HCT116 (cell line): ENCODE measurements around the gene MFGE8. TPM values are rescaled to one million over a fixed set of nuclear protein-coding genes. Genes with fewer than 3 reads are reported as not detected.

Experiments used
- ATAC-seq: fragments of 200-7000 bp; cut with Tn5 transposase; 2 replicates; pipeline ENCODE4 v1.9.1; 2020; ENCODE audit warnings: mild to moderate bottlenecking, moderate library complexity
- BruUV-seq: library from RNA; stranded (reverse); fragments of 400-500 nt; replicated peaks from 2 replicates; lab custom pipeline; 2021; lab: Mats Ljungman, UMichigan
- CTCF ChIA-PET: fragments of 300-600 bp; sonication (Branson Sonifier 250); formaldehyde crosslinking; loops from one replicate; lab custom pipeline; 2021; ENCODE audit warnings: antibody characterized with exemption; lab: Charles Lee
- POLR2A ChIA-PET: fragments of 300-600, 350-600 bp; sonication (Branson Sonifier 250); formaldehyde crosslinking; loops from one replicate; lab custom pipeline; 2021; ENCODE audit warnings: antibody characterized with exemption; lab: Charles Lee
- RAD21 ChIA-PET, 2 experiments: fragments of 300-600 bp; sonication (Branson Sonifier 250); formaldehyde crosslinking; loops; one replicate each; lab custom pipeline; 2023; ENCODE audit warnings: low total read pairs in 2 of 2; ENCODE audit not compliant: uncharacterized antibody in 2 of 2, unreplicated experiment in 2 of 2, low non-redundant PET in 1 of 2; lab: Charles Lee
- DNase-seq: peaks from one replicate; pipeline ENCODE4 v3.0.0-alpha.2; 2010; ENCODE audit warnings: low read depth, low spot score
- H2AFZ ChIP-seq: fragments of 200-600 bp; shearing (Covaris generic), sonication (generic); 2 replicates; pipeline ENCODE4 v1.6.1; 2017; ENCODE audit warnings: low read depth, mixed run types, mixed read lengths, antibody characterized with exemption, low read length; ENCODE audit not compliant: poor library complexity, severe bottlenecking
- H3K27ac ChIP-seq: 2 replicates; pipeline ENCODE4 v1.5.1; 2012; ENCODE audit warnings: low read depth, low read length
- H3K27me3 ChIP-seq: fragments of 200-600 bp; sonication (generic); 2 replicates; pipeline ENCODE4 v1.6.1; 2016; ENCODE audit warnings: mixed run types, low read length, mixed read lengths; ENCODE audit not compliant: insufficient read depth
- H3K36me3 ChIP-seq, 2 experiments: fragments of 200-500 bp in 1 of 2; fragments of 200-600 bp in 1 of 2; sonication (Bioruptor generic) in 1 of 2; sonication (generic) in 1 of 2; 2 replicates each; pipeline versions ENCODE4 v1.5.1 to v1.6.1; 2014 to 2016; ENCODE audit warnings: low read length in 2 of 2, inconsistent platforms in 1 of 2, mixed read lengths in 1 of 2, mixed run types in 1 of 2; ENCODE audit not compliant: insufficient read depth in 2 of 2, control insufficient read depth in 1 of 2
- H3K4me1 ChIP-seq, 2 experiments: fragments of 200-600 bp in 1 of 2; sonication (generic) in 1 of 2; 2 replicates each; pipeline versions ENCODE4 v1.5.1 to v1.6.1; 2012 to 2017; ENCODE audit warnings: low read length in 2 of 2, inconsistent platforms in 1 of 2, mild to moderate bottlenecking in 1 of 2, mixed read lengths in 1 of 2, mixed run types in 1 of 2, moderate library complexity in 1 of 2; ENCODE audit not compliant: insufficient read depth in 2 of 2, control insufficient read depth in 1 of 2
- H3K4me2 ChIP-seq: fragments of 200-600 bp; sonication (generic); 2 replicates; pipeline ENCODE4 v1.6.1; 2017; ENCODE audit warnings: mixed run types, low read length, mixed read lengths
- H3K4me3 ChIP-seq, 2 experiments: fragments of 200-600 bp in 1 of 2; sonication (generic) in 1 of 2; replicated peaks in 1 of 2; 2 replicates each; pipeline ENCODE4 v1.5.1; 2011 to 2016; ENCODE audit warnings: low read length in 2 of 2, control low read depth in 1 of 2, low read depth in 1 of 2, mild to moderate bottlenecking in 1 of 2, mixed read lengths in 1 of 2, mixed run types in 1 of 2
- H3K79me2 ChIP-seq: fragments of 200-600 bp; sonication (generic); 2 replicates; pipeline ENCODE4 v1.6.1; 2017; ENCODE audit warnings: mild to moderate bottlenecking, mixed run types, low read length, moderate library complexity, mixed read lengths; ENCODE audit not compliant: insufficient read depth
- H3K9ac ChIP-seq: fragments of 200-600 bp; sonication (generic); 2 replicates; pipeline ENCODE4 v1.6.1; 2016; ENCODE audit warnings: low read length, mixed read lengths
- H3K9me2 ChIP-seq: fragments of 200-600 bp; sonication (generic), shearing (Covaris generic); 2 replicates; pipeline ENCODE4 v1.6.1; 2017; ENCODE audit warnings: mixed run types, mild to moderate bottlenecking, moderate library complexity; ENCODE audit not compliant: insufficient read depth
- H3K9me3 ChIP-seq, 2 experiments: fragments of 200-500 bp in 1 of 2; fragments of 200-600 bp in 1 of 2; sonication (Bioruptor generic) in 1 of 2; sonication (generic) in 1 of 2; 2 replicates each; pipeline ENCODE4 v1.6.1; 2014 to 2017; ENCODE audit warnings: low read length in 2 of 2, mixed read lengths in 2 of 2, inconsistent platforms in 1 of 2, low read depth in 1 of 2, mild to moderate bottlenecking in 1 of 2, mixed run types in 1 of 2, moderate library complexity in 1 of 2; ENCODE audit not compliant: control insufficient read depth in 1 of 2, insufficient read depth in 1 of 2
- H4K20me1 ChIP-seq: fragments of 200-600 bp; sonication (generic), shearing (Covaris generic); 2 replicates; pipeline ENCODE4 v1.6.1; 2017; ENCODE audit warnings: mixed run types, mild to moderate bottlenecking, moderate library complexity; ENCODE audit not compliant: insufficient read depth
- CBX3 ChIP-seq: IDR thresholded peaks from 2 replicates; pipeline ENCODE4 v1.6.1; 2012; ENCODE audit warnings: low read depth
- CEBPB ChIP-seq: IDR thresholded peaks from 2 replicates; pipeline ENCODE4 v1.6.1; 2012; ENCODE audit warnings: low read depth
- ELF1 ChIP-seq: IDR thresholded peaks from 2 replicates; pipeline ENCODE4 v1.6.1; 2012; ENCODE audit warnings: low read depth, borderline replicate concordance
- EZH2 ChIP-seq: fragments of 200-600 bp; sonication (generic); IDR thresholded peaks from 2 replicates; pipeline ENCODE4 v1.6.1; 2017; ENCODE audit warnings: antibody characterized with exemption, mixed run types
- FOSL1 ChIP-seq: IDR thresholded peaks from 2 replicates; pipeline ENCODE4 v1.6.1; 2012; ENCODE audit warnings: low read depth
- JUND ChIP-seq: IDR thresholded peaks from 2 replicates; pipeline ENCODE4 v1.6.1; 2012
- POLR2A ChIP-seq: IDR thresholded peaks from 2 replicates; pipeline ENCODE4 v1.7.0; 2011; ENCODE audit warnings: borderline replicate concordance; ENCODE audit not compliant: insufficient read depth, insufficient read length; ENCODE audit errors: extremely low read depth
- POLR2AphosphoS5 ChIP-seq: IDR thresholded peaks from 2 replicates; pipeline ENCODE4 v1.6.1; 2011; ENCODE audit warnings: mild to moderate bottlenecking, low read depth, low read length, moderate library complexity
- RAD21 ChIP-seq: IDR thresholded peaks from 2 replicates; pipeline ENCODE4 v1.6.1; 2012; ENCODE audit warnings: low read depth, mild to moderate bottlenecking
- SIN3A ChIP-seq: IDR thresholded peaks from 2 replicates; pipeline ENCODE4 v1.6.1; 2012; ENCODE audit warnings: low read depth
- SP1 ChIP-seq: IDR thresholded peaks from 2 replicates; pipeline ENCODE4 v1.6.1; 2012; ENCODE audit warnings: low read depth
- SRF ChIP-seq: IDR thresholded peaks from 2 replicates; pipeline ENCODE4 v1.6.1; 2012; ENCODE audit warnings: low read depth
- YY1 ChIP-seq: IDR thresholded peaks from 2 replicates; pipeline ENCODE4 v1.6.1; 2011; ENCODE audit warnings: low read length, low read depth, moderate library complexity, mild to moderate bottlenecking; ENCODE audit not compliant: insufficient replicate concordance; ENCODE audit errors: extremely low read depth
- ZFX ChIP-seq: fragments of 450-650 bp; IDR thresholded peaks from 2 replicates; pipeline ENCODE4 v1.6.1; 2017
- ZNF274 ChIP-seq: fragments of 200-500 bp; sonication (Bioruptor generic); IDR thresholded peaks from 2 replicates; pipeline ENCODE4 v1.6.1; 2014; ENCODE audit warnings: mild to moderate bottlenecking, low read depth, low read length, inconsistent platforms
- intact Hi-C: fragments of 100-400 bp; cut with micrococcal nuclease; formaldehyde crosslinking; loops from 2 replicates; pipeline ENCODE4 v1.10.0; 2022
- total RNA-seq: library from RNA; stranded (reverse); gene quantifications from one replicate; pipeline ENCODE4 v1.2.1, GENCODE V29; 2021; ENCODE audit not compliant: unreplicated experiment
- TF ChIP-seq, protein P1 (sequence below): IDR thresholded peaks from 2 replicates; pipeline ENCODE4 v1.6.1; 2012
- TF ChIP-seq, protein P2 (sequence below): IDR thresholded peaks from 2 replicates; pipeline ENCODE4 v1.6.1; 2012; ENCODE audit warnings: low read depth
- TF ChIP-seq, protein P3 (sequence below), 3 experiments: fragments of 200-600 bp in 1 of 3; sonication (generic) in 1 of 3; IDR thresholded peaks in 2 of 3; conservative IDR thresholded peaks in 1 of 3; 2 replicates each; pipeline ENCODE4 v1.5.1; 2012 to 2017; ENCODE audit warnings: low read depth in 2 of 3, low read length in 2 of 3, antibody characterized with exemption in 1 of 3, borderline replicate concordance in 1 of 3, control low read depth in 1 of 3, mild to moderate bottlenecking in 1 of 3, mixed read lengths in 1 of 3, mixed run types in 1 of 3, moderate library complexity in 1 of 3; ENCODE audit not compliant: insufficient read depth in 1 of 3
- TF ChIP-seq, protein P4 (sequence below): IDR thresholded peaks from 2 replicates; pipeline ENCODE4 v1.6.1; 2012

MFGE8 gene
- total RNA-seq, 1 experiment from 2014 or later, result 70.7 TPM

DNA sequence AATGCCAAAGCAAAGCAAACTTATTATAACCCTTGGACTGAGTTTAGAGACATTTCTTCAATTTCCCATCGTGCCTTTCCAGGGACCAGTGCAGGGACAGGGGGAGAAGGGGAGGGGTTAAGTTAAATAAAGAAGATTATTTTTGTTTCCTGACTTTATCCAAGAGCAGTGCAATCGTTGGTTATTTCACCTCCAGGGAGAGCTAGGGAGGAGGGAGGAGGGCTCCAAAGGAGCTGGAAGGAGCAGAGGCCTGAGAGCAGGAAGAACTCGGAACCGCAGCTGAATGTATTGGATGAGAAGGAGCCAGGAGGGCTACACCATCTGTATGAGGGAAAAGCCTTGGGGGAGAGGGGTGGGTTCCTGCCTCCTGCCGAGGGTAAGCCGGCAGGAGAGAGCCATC lies 38.5 kb downstream of the MFGE8 start:
- H3K4me2 ChIP-seq, result no peak overlapping the region
- ATAC-seq (no peak), DNase-seq (no peak)
- POLR2A ChIA-PET, result interaction anchor here (0.7 kb wide), 1 partner anchor 327 kb away, joined by 3 read pairs; no protein-coding TSS in a partner anchor
- CTCF ChIA-PET, result no interaction called here
- no peak overlapping the region for H3K9ac ChIP-seq
- H3K4me1 ChIP-seq, result peaks cover 0 to 3% of the 10 kb centered on the region in 2 experiments; a peak in 1 of 4 replicates
- no peaks in the 10 kb centered on the region for H3K36me3 ChIP-seq
- no peaks in the 10 kb centered on the region for H3K9me3 ChIP-seq
- RAD21 ChIA-PET, result no interaction called here
- H3K9me2 ChIP-seq, result no peaks in the 10 kb centered on the region
- BruUV-seq, result no TSS peak
- intact Hi-C loops, result no loop called here
- H3K27ac ChIP-seq, result no peak overlapping the region
- no peak overlapping the region for H3K4me3 ChIP-seq
- H4K20me1 ChIP-seq, result no peaks in the 10 kb centered on the region
- H2AFZ ChIP-seq, result no peak overlapping the region
- TF ChIP-seq SRF, result no peak
- TF ChIP-seq RAD21, result no peak
- no peak for TF ChIP-seq POLR2AphosphoS5
- no peak for TF ChIP-seq CBX3
- TF ChIP-seq, protein P1, sequence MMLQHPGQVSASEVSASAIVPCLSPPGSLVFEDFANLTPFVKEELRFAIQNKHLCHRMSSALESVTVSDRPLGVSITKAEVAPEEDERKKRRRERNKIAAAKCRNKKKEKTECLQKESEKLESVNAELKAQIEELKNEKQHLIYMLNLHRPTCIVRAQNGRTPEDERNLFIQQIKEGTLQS, result no peak
- TF ChIP-seq YY1, result no peak
- TF ChIP-seq ZNF274, result no peak
- TF ChIP-seq ELF1, result no peak
- TF ChIP-seq POLR2A, result no peak
- TF ChIP-seq, protein P2, sequence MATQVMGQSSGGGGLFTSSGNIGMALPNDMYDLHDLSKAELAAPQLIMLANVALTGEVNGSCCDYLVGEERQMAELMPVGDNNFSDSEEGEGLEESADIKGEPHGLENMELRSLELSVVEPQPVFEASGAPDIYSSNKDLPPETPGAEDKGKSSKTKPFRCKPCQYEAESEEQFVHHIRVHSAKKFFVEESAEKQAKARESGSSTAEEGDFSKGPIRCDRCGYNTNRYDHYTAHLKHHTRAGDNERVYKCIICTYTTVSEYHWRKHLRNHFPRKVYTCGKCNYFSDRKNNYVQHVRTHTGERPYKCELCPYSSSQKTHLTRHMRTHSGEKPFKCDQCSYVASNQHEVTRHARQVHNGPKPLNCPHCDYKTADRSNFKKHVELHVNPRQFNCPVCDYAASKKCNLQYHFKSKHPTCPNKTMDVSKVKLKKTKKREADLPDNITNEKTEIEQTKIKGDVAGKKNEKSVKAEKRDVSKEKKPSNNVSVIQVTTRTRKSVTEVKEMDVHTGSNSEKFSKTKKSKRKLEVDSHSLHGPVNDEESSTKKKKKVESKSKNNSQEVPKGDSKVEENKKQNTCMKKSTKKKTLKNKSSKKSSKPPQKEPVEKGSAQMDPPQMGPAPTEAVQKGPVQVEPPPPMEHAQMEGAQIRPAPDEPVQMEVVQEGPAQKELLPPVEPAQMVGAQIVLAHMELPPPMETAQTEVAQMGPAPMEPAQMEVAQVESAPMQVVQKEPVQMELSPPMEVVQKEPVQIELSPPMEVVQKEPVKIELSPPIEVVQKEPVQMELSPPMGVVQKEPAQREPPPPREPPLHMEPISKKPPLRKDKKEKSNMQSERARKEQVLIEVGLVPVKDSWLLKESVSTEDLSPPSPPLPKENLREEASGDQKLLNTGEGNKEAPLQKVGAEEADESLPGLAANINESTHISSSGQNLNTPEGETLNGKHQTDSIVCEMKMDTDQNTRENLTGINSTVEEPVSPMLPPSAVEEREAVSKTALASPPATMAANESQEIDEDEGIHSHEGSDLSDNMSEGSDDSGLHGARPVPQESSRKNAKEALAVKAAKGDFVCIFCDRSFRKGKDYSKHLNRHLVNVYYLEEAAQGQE, result no peak
- no peak for TF ChIP-seq SP1
- TF ChIP-seq FOSL1, result no peak
- TF ChIP-seq ZFX, result no peak
- TF ChIP-seq, protein P3, sequence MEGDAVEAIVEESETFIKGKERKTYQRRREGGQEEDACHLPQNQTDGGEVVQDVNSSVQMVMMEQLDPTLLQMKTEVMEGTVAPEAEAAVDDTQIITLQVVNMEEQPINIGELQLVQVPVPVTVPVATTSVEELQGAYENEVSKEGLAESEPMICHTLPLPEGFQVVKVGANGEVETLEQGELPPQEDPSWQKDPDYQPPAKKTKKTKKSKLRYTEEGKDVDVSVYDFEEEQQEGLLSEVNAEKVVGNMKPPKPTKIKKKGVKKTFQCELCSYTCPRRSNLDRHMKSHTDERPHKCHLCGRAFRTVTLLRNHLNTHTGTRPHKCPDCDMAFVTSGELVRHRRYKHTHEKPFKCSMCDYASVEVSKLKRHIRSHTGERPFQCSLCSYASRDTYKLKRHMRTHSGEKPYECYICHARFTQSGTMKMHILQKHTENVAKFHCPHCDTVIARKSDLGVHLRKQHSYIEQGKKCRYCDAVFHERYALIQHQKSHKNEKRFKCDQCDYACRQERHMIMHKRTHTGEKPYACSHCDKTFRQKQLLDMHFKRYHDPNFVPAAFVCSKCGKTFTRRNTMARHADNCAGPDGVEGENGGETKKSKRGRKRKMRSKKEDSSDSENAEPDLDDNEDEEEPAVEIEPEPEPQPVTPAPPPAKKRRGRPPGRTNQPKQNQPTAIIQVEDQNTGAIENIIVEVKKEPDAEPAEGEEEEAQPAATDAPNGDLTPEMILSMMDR (IDR thresholded peaks at IDR 0.05 in 2 of 3, conservative IDR thresholded peaks at IDR 0.05 in 1 of 3; ENCODE audit: borderline replicate concordance in 1 of 3, insufficient read depth in 1 of 3, low read depth in 2 of 3, low read length in 2 of 3), result no peak
- TF ChIP-seq EZH2, result no peak
- no peak for TF ChIP-seq SIN3A
- TF ChIP-seq CEBPB, result no peak
- TF ChIP-seq, protein P4, sequence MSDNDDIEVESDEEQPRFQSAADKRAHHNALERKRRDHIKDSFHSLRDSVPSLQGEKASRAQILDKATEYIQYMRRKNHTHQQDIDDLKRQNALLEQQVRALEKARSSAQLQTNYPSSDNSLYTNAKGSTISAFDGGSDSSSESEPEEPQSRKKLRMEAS, result no peak
- TF ChIP-seq JUND, result no peak
- no peaks in the 10 kb centered on the region; the same call in 1 of the 2 replicates for H3K27me3 ChIP-seq
- no peaks in the 10 kb centered on the region for H3K79me2 ChIP-seq
